ENCODE data around the gene PRKCD.

Gene PRKCD

DNA sequence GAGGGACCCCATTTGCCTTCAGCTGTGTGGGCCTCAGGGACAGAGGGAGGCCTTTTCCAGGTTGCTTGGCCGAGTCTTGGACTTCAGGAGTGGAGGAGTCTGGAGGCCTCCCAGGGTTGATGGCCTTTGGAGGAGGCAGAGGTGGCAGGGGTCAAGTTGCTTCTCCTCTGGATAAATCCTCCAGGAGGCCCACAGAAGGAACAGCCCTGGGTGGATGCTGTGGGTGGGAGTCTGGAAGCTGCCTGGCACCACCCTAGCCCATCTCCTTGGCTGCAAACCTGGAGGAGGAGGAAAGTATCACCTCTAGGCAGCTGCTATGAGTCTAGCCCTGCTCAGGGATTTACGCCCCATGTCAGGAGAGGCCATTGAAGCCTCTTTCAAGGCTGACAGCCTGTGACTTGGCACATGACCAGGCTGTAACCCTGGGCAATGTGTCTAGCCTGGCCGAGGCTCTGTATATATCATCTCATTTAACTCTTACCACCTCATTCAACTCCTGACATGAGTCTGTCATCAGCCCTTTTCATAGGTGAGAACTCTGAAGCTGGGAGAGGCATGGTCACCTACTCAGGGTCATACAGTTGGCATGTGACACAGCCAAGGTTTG lies 2.9 kb upstream of the PRKCD start:
- no peak for DNase-seq

DNA sequence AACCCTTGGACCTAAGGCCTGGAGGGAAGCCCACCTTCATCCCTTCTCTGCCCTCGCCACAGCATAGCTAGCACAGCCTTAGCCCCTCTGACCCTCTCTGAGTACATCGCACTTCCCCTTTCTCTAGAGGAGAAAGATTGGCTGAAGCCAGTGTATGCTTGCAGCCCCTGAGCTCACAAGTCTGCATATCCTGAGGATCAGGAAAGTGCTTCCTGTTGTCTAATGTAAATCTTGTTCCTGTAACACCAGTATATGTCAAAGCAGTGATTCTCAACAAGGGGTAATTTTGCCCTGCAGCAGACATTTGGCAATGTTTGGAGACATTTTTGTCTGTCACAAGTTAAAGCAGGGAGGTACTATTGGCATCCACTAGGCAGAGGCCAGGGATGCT lies 2.2 kb upstream of the PRKCD start:
- peak in 1 of 2 donors; percentile 24 for DNase-seq

DNA sequence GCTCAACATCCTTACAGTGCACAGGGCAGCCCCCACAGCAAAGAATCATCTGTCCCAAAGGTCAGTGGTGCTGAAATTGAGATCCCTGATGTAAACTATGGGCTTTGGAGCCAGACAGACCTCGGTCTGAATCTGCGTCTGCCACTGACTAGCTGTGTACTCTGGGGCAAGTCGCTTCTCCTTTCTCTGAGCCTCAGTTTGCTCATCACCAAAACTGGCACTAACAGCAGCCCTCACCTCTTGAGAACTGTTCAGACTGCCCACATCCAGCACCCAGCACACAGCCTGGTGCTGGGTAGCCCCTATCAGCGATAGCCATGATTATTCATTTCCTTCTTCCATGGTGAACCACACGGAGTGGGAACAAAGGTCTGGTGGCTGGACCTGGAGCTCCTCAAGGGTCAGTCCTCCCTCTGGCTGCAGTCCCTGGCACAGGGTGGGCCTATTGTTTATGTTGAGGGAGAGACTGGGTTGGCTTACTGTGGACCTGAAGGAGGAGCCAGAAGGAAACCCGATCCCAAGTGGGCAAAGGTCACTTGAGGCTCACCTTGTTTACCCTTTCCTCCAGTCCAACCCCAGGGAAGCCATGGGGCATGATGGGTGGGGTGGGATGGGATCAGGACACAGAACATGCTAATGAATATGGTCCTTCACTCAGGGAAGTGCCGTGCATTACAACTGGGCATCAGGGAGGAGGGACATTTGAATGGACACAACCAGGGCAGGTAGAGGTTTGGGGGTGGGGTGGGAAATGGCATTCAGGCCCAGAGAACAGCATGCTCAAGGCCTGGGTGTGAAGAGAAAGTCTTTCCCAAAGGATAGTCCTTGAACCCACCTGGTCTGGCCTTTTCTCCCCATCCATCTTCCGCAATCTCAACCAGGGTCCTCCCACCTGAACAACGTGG lies 1.6 kb upstream of the PRKCD start:
- no peak for DNase-seq

DNA sequence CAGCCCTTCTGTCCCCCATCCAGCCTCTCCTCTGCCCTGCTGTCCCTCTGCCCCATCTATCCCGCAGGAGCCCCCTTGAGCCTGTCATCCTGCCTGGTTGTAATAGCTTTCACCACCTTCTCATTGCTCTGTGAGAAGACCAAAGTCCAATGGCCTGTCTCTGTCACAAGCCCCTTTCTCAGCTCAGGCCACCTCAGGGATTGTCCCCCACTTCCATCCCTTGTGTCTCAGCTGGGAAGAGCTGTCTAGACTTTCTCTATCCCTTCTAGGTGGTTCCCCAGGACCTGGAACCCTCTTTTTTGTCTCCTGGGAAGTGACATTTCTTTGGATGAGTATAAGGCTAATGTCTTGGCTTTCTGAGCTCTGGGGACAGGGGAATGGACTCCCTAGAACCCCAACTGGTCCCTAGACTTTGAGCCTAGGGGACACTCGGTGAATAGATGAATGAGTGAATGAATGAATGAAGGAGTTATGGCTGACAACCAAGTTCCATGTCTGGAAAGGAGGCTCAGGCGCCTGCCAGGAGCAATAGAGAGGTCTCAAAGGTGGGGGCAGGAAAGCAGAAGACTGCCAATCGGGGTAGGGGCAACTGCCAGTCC lies 849 bp upstream of the PRKCD start:
- no peak for DNase-seq

DNA sequence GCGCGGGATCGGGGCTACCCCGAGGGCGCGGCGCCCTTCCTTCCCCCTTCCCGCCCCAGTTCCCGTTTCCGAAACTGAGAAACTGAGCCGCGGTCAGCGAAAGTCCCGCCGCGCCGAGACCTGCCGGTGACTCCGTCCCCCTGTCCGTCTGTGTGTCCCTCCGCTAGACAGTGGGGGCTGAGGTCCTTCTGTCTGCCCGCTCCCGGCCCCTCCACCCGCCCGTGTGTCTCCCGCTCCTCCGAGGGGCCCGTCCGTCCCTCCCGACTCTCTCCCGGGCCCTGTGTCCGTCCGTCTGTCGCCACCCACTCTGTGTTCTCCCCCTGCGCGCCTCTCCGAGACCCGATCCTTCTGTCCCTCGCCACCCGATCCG lies 426 bp downstream of the PRKCD start:
- DNase-seq = peak in 1 of 2 donors; percentile 60

DNA sequence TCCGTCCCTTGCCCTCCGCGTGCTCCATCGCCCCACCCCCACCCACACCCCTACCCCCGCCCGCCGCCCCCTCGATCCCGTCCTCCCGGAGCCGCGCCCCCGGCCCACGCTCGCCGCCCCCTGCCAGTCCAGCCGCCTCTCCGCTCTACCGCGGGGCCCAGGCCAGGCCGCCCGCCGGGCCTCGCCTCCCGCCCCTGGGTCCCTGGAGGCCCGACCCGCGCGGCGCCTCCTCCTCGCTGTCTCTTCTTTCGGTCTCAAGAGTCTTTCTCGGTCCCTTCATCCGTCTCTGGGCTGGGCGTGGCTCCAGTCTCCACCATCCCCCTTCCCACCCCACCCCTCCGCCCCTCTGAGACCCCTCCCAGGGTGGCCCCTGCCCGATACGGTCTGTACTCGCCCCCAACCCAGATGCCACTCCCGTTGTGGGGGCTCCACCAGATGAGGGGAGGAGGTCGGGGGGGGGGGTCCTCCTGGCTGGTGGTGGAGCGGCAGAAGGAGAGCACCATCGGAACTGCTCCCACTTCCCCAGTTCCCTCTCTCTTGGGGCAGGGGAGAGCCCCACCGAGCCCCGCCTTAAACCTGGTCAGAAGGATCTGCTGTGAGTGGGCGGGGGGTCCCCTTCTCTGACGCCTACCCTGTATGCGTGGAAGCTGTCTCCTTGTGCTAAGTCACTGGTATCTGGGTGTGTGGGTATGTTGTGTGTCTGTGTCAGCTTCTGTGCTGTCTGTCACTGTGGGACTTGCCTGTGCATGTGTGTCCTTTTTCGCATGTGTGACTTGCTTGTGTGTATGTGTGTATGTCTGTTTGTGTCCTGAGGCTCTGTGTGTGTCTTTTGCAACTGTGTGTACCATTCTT lies 1.0 kb downstream of the PRKCD start:
- peak in 1 of 2 donors; percentile 42 for DNase-seq

DNA sequence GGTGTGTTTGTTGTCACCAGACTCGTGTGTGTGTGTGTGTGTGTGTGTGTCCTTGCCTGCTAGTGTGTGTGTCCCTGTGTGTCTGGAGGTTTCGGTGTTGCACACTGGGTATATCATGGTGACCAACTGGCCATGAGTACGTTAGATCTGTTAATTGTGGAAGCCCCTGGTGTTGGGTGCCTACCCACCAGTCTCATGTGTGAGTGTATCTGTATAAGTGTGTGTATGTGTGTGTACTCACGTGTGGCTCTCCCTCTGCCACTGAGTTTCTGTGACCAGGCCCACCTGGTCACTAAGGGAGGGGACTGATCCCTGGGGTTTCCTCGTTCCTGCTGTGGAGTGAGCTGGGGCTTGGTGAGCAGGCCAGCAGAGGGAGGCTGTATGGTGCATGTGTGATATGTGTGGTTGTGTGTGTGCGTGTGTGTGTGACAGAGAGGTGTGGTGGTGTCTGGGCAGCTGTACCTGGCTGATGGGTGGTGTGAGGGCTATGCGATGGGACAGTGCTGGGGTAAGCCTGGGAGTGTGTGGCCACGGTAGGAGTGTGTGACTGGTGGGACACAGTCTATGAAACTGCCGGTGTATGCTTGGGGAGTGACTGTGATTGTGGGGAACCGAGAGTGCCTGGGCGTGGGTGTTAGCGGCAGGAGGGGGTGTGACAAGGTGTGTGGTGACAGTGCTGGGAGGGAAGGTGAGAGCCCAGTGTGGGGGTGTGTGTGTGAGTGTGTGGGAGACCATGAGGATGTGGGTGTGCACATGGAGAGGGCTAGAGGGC lies 1.8 kb downstream of the PRKCD start:
- no peak for DNase-seq

DNA sequence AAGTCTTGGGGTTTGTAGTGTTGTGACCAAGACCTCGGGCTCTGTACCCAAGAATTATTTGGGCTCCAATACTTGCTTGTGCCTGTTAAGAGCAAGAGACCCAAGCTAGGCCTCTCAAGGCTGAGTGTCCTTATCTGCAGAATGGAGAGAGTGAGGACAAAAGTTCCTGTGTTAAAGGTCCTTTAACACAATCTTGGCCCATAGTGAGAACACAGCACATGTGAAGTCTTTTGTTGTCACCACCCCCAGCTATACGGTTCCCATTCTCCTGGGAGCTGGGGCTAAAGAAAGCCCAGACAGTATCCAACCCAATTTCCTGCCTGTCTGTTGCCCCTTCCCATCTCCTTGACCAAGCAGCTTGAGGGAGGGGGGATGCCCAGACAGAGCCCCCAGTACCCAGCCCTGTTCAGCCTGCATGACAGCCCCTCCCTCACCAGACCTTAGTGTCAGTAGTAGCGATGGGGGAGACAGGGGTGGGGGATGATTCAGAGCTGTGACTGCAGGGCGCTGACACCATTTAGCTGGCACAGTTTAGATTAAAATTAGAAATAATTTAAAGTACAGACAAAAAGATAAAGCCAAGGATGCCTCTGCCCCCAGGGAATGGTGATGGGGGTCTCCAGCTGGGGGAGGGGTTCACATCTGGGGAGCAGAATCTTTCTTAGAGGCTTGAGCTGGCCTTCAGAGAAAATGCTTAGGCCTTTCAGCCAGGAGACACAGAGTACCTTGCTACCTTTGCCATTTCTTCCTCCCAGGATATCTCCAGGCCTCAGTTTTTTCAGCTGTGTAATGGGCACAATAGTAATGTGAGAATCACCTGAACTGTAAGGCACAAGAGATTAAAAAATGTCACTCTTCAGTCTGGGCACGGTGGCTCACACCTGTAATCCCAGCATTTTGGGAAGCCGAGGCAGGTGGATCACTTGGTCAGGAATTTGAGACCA lies 2.7 kb downstream of the PRKCD start:
- DNase-seq = no peak

DNA sequence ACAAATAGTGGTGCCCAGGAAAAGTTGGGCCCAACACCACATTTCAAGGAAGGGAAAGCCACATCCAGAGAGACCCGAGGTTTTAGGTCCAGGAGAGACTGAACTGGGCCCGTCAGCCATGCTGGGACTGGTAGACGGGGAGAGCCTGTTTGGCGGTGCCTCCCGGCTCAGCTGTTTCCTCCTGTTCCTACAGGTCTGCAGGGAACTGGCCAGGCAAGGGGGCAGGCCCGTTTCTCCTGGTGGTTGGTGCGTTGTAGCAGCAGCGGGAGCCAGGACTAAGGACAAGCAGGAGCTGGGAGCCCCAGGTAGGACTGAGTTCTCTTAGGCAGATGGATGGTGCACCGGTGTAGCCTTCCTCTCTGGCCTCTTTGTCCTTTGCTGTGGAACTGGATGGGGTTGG lies 3.9 kb downstream of the PRKCD start:
- no peak for DNase-seq

DNA sequence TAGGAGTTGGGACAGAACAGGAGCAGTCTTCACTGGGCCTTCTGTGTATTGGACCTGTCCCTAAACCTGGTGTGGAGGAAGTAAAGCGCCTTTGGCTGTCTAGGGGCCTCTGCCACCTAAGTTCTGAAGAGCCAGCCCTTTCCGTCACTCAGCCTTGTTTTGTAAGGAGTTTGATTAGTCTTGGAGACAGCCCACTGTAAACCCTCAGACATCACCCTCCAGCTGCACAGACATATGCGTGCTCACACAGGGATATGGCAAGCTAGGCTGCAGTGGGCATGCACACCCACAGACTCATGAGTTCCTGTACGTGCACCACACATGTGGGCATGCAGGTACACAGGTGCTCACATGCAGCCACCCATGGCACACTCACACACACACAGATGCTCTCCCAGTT lies 5.2 kb downstream of the PRKCD start:
- DNase-seq = no peak

DNA sequence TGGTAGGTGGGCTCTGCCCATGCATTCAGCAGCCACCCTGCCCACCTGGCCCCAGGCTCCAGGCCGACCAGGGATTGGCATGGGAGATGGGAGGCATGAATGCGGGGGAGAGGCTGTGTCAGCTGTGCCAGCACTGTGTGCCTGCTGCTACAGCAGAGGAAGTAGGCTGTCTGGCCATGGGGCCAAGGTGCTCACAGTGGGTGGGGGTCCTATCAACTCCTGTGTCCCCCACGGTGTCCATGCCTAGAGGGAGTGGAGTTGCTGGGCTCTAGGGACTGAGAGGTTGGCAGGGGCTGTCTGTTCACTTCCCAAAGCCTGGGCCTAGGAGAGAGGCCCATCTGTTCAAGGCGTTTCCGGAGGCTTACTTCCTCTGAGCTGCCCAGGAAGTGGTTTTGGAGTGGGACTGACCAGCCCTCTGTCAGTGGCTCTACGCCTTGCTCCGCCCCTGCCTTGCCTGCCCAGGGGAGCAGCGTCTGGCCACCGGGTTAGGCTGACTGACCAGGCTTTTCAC lies 5.8 kb downstream of the PRKCD start:
- DNase-seq = peak in 1 of 2 donors; percentile 33

DNA sequence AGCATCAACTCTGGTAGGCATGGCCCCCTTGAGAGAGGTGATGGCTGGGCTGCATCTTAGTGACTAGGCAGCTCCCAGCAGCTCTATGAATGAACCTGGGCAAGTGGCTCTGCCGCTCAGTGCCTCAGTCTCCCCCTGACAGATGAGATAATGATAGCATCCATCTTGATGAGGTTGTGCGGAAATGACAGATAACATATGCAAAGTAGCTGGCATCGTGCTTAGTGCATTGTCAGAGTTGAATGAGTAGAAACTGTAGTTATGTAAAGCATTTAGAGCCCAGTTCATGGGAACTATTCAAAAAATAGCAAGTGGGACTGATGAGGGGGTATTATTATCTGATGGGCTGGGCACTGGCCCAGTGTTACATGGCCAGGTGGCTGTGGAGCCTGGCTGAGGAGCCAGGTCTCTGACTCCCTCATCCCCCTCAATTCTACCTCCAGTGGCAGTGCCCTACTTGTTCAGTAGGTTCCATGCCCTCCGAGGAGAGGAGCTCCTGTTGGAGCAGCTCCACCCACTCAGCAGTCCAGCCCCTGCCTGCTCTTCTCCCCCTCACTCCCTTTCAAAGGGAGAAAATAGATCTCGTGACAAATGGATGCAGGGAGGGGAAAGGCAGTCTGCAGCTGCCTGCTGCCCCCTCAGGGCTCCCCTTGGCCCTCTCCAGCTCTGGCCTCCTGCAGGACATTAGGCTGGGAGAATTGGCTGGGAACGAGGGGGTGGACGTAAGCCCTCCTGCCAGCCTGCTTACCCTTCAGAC lies 6.6 kb downstream of the PRKCD start:
- DNase-seq = no peak

DNA sequence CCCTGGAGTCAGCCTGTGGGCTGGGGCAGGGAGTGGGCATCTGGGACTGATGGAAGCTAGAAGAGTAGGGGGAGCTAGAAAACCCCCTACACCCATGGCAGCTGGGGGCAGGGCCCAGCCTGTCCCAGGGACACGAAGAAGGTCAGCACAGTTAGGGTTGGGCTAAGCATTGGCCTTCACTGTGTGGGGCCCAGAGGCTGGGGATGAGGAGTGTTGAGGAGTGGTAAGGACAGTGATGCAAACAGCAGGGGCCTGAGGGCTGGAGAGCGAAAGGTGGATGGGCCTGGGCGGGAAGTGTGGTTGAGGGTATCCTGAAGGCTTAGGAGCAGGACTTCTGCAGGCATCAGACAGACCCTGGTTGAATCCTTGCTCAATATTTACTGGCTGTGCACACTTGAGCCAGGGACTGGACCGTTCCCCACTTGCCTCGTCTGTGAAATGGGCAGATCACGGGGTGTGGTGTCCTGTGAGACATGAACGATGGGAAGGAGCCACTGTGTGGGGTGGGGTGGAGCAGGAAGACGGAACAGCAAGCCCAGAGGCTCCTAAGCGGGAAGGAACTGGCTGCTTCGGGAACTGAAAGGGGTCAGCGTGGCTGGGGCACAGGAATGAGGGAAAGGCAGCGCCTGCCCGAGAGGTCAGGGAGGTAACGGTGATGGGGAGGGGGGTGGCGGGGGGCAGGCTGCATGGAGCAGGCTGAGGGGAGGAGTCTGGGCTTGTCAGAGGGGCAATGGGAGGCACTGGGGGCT lies 7.3 kb downstream of the PRKCD start:
- no peak for DNase-seq

DNA sequence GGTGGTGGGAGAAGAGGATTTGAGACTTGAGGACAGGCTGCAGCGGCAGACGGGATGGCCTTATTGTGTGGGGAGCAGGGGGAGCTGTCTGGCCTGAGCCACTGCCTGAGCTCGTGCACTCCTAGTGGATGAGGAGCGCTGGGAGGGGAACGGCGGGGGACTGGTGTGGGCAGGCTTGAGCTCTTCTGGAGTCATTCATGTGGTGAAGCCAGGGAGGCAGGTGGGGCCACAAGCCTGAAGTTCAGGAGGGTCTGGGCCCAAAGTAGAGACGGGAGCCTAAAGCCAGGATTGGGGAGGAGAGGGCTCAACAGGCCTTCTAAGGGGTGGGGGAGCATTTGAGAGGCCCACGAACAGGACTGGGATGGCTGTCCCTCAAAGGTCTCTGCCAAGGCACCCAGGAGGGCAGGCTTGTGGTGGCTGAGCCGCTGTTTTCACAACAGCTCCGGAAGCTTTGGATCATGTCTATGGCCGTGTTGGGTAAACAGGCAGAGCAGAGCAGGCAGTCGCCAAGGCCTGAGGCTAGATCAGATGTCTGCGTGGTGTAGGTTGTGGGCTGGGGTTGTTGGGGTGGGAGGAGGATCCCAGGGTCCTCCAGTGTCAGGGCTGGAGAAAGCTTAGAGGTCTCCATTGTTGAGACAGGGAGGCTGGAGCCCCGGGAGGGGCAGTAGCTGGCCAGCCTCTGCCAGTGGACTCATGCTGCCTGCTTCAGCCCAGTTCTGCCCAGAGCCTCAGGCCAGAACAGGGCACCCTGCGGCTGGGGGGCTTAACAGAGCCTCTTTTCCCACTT lies 8.2 kb downstream of the PRKCD start:
- peak in 1 of 2 donors; percentile 47 for DNase-seq

DNA sequence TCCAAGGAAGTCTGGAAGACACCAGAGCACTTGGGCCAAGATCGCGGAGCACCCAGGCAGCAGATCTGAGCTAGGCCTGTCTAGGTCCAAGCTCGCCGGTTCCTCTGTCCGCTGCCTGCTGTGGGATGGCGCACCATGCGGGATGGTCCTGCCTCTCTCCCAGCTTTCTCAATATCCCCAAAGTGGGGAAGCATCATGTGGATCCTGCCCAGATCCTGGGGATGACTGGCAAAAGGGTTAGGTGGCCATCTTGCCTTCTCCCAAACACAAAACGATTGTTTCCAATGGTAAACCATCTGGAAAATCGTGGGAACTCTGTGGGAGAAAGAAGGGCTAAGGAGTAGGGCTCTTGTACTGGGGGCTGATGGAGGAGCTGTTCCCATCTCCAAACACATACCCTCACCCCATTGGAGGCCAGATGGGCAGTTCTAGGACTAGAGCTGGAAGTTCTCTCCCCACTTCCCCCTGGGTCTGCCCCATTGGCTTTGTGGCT lies 8.9 kb downstream of the PRKCD start:
- DNase-seq = no peak

DNA sequence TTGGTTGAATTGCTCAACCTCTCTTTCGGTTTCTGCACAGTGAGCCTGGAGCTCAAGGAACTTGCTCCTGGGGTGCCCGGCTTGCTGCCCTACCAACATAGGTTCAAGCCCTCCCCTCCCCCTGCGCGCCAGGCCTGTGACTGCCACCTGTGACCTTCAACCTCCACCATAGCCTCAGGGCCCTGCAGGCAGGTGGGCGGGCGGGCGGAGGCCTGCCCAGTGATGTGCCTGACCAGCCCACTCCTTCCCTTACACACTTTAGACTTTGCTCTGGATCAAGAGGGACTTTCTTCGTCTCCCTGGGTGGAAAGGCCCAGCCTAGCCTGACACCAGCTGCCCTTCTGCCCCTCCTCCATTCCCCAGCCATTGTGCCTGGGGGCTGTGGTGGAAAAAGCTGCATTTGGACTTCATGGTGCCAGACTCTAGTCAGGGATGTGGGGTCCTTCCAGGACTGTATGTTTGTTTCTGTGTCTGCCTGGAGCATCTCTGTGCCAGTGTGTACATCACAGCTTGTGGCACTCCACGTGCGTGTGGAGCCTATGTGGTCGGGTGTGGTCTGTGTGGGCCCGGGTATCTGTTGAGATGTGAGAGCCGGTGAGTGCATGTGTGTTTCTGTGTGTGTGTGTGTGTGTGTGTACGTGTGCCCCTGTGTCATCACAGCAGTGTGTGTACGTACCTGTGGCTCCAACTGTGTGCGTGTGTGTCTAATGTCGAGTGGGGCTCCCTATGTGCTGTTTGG lies 9.5 kb downstream of the PRKCD start:
- DNase-seq = peak; percentile 6 to 31

DNA sequence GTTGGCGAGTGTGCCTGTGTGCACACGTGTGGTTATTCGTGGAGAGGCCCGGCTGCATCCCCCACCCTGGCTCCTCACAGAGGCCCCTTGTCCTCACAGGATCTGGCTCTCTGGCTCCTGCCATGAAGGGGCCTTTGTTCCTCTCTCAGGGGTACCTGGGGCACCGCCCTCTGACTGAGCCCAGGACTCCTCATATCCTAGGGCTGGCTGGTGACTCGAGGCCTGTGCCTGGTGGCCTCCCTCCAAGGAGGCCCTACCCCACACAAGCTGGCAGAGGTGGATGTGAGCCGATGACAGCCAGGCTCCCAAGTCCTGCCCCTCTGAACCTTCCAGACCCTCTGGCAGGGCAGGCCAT lies 10.0 kb downstream of the PRKCD start:
- no peak for DNase-seq
